PC-3 (cell line): ENCODE results near the gene MIDN. TPM values are rescaled to one million over a fixed set of nuclear protein-coding genes. Genes with fewer than 3 reads are reported as not detected.

Source experiments
- ATAC-seq: fragments of 200-7000 bp; cut with Tn5 transposase; 2 replicates; pipeline ENCODE4 v1.9.1; 2020; ENCODE audit warnings: mild to moderate bottlenecking, moderate library complexity
- BruUV-seq: library from RNA; stranded (reverse); fragments of 400-500 nt; replicated peaks from 2 replicates; lab custom pipeline; 2021; lab: Mats Ljungman, UMichigan
- CTCF ChIA-PET: fragments of 300-600 bp; sonication (Branson Sonifier 250); formaldehyde crosslinking; loops from one replicate; lab custom pipeline; 2022; ENCODE audit warnings: antibody characterized with exemption; lab: Charles Lee
- POLR2A ChIA-PET: fragments of 300-600 bp; sonication (Branson Sonifier 250); formaldehyde crosslinking; loops from one replicate; lab custom pipeline; 2022; ENCODE audit warnings: antibody characterized with exemption; ENCODE audit not compliant: unreplicated experiment; lab: Charles Lee
- DNase-seq: peaks from one replicate; pipeline ENCODE4 v3.0.0-alpha.2; 2015
- H2AFZ ChIP-seq: fragments of 300-600 bp; sonication (generic); 2 replicates; pipeline ENCODE4 v1.6.0; 2016; ENCODE audit warnings: antibody characterized with exemption, low read length
- H3F3A ChIP-seq: fragments of 300-600 bp; sonication (generic); one replicate; pipeline ENCODE4 v1.6.0; 2017; ENCODE audit warnings: antibody characterized with exemption, low read length, control low read depth, mild to moderate bottlenecking; ENCODE audit not compliant: unreplicated experiment
- H3K27ac ChIP-seq: fragments of 300-600 bp; sonication (generic); 2 replicates; pipeline ENCODE4 v1.5.1; 2016; ENCODE audit warnings: mild to moderate bottlenecking, low read length
- H3K27me3 ChIP-seq: fragments of 300-600 bp; sonication (generic); 2 replicates; pipeline ENCODE4 v1.6.1; 2016; ENCODE audit warnings: low read length, mixed read lengths
- H3K36me3 ChIP-seq: fragments of 300-600 bp; sonication (generic); 2 replicates; pipeline ENCODE4 v1.6.1; 2016; ENCODE audit warnings: low read depth, mixed run types, low read length, mixed read lengths
- H3K4me1 ChIP-seq: fragments of 300-600 bp; sonication (generic); 2 replicates; pipeline ENCODE4 v1.5.1; 2016; ENCODE audit warnings: low read length; ENCODE audit not compliant: insufficient read depth
- H3K4me2 ChIP-seq: fragments of 300-600 bp; sonication (generic); 2 replicates; pipeline ENCODE4 v1.6.0; 2016; ENCODE audit warnings: low read length
- H3K4me3 ChIP-seq: fragments of 300-600 bp; sonication (generic); 2 replicates; pipeline ENCODE4 v1.5.1; 2016; ENCODE audit warnings: mild to moderate bottlenecking, low read length, mixed read lengths
- H3K79me2 ChIP-seq: fragments of 300-600 bp; sonication (generic); 2 replicates; pipeline ENCODE4 v1.6.1; 2017; ENCODE audit warnings: low read length, mixed read lengths
- H3K9ac ChIP-seq: fragments of 300-600 bp; sonication (generic); 2 replicates; pipeline ENCODE4 v1.6.0; 2016; ENCODE audit warnings: mild to moderate bottlenecking, low read length
- H3K9me2 ChIP-seq: fragments of 300-600 bp; sonication (generic); replicated peaks from 2 replicates; pipeline ENCODE4 v1.6.1; 2016; ENCODE audit warnings: mixed run types, low read length, mixed read lengths
- H3K9me3 ChIP-seq: fragments of 300-600 bp; sonication (generic); 2 replicates; pipeline ENCODE4 v1.6.1; 2016; ENCODE audit warnings: low read length, mixed read lengths
- H4K20me1 ChIP-seq: fragments of 300-600 bp; sonication (generic); 2 replicates; pipeline ENCODE4 v1.6.1; 2016; ENCODE audit warnings: low read length, mixed read lengths
- CTCF ChIP-seq: fragments of 300-600 bp; sonication (generic); conservative IDR thresholded peaks from 2 replicates; pipeline ENCODE4 v1.5.1; 2017; ENCODE audit warnings: antibody characterized with exemption, low read depth, mild to moderate bottlenecking, low read length
- EZH2 ChIP-seq: fragments of 300-600 bp; sonication (generic); IDR thresholded peaks from one replicate; pipeline ENCODE4 v1.6.1; 2017; ENCODE audit warnings: antibody characterized with exemption, mild to moderate bottlenecking, low read length; ENCODE audit not compliant: unreplicated experiment
- EZH2phosphoT487 ChIP-seq: fragments of 300-600 bp; sonication (generic); IDR thresholded peaks from 2 replicates; pipeline ENCODE4 v1.6.1; 2018; ENCODE audit warnings: mild to moderate bottlenecking, antibody characterized with exemption, low read length, borderline replicate concordance
- intact Hi-C: fragments of 100-400 bp; cut with micrococcal nuclease; formaldehyde crosslinking; loops from 2 replicates; pipeline ENCODE4 v1.9.0; 2023
- total RNA-seq: library from RNA; depleted of rRNA; stranded (reverse); fragments of >200 nt; gene quantifications from 2 replicates; pipeline ENCODE4 v1.2.3, GENCODE V29; 2014

MIDN gene
- total RNA-seq, 1 experiment from 2014 or later, result 17.3 TPM

DNA sequence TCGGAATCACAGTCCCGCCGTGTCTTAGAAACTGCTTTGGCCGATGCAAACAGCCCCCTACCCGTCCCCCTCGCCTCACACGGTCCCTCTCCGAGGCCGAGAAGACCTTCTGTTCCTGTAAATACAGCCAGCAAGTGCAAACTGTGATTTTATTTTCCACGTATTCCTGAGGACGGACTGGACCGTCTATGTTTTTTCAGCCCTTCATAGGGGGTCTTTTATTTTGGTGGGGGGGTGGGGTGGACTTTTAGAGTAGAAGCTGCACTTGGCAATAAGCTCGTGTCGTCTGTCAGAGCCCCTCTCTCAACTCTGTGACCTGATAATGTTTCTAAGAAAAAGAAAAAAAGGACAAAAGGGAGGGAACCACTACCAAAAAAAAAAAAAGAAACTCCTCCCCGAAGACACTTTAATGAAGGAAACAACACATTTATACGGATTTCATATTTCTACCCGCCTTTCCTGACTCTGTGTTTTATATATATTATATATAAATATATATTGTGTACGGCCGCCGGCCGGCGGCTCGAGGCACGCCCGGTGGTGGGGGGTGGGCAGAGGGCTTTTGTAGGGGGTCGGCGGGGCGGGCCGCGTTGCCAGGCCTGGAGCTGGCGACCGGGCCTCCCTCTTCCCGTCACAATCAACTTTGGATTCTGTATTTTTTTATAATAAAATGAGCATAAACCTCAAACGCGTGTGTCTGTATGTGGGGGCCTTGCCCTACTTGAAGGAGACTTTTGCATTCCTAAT, 52.5 kb downstream of the MIDN start:
- H3K9me2 ChIP-seq, result no peaks in the 10 kb centered on the region
- no peaks in the 10 kb centered on the region for H3F3A ChIP-seq
- H2AFZ ChIP-seq, result no peak overlapping the region
- no peak overlapping the region for H3K9ac ChIP-seq
- no peaks in the 10 kb centered on the region for H3K27me3 ChIP-seq
- no peak for DNase-seq
- H3K27ac ChIP-seq, result no peak overlapping the region
- no peaks in the 10 kb centered on the region for H3K79me2 ChIP-seq
- BruUV-seq, result no TSS peak
- H3K9me3 ChIP-seq, result no peaks in the 10 kb centered on the region
- CTCF ChIA-PET, result no interaction called here
- H3K4me1 ChIP-seq, result no peaks in the 10 kb centered on the region; the same call in 1 of the 2 replicates
- H3K4me2 ChIP-seq, result no peak overlapping the region
- H3K36me3 ChIP-seq, result no peaks in the 10 kb centered on the region
- POLR2A ChIA-PET, result no interaction called here
- H3K4me3 ChIP-seq, result no peak overlapping the region
- no peak for ATAC-seq
- intact Hi-C loops, result no loop called here
- no peaks in the 10 kb centered on the region for H4K20me1 ChIP-seq
- TF ChIP-seq CTCF, result no peak
- TF ChIP-seq EZH2phosphoT487, result no peak
- TF ChIP-seq EZH2, result no peak

DNA sequence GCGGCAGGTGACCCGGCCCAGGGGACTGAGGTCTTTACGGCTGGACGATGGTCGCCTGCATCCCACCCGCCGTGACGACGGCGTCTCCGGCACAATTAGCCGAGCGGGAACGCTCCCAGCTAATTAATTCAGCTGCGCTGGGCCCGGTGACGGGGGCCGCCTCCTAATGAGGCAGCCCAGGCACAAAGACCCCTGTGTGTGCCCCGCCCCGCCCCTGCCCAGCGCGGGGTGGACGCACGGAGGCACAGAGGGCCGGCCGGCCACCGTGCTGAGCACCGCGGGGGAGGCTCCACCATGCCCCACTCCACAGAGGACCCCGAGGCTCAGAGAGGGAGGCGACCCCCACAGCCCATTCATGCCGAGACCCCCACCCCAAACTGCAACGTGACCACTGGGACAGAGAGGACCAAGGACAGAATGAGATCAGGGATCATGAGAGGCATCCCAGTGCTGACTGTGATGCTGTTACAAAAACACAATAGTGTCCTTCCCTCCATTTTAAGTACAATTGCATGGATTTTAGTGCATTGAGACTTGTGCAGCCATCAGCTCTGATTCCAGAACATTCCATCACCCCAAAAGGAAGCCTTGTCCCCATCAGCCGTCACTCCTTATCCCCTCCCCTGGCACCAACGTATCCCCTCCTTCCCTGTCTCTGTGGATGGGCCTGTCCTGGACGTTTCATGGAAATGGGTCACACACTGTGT, 54.3 kb downstream of the MIDN start:
- Histone ChIP-seq H3K79me2 (no peaks in the 10 kb centered on the region), H2AFZ (no peak overlapping the region), H3K4me1 (no peaks in the 10 kb centered on the region; the same call in 1 of the 2 replicates), H3K9me3 (no peaks in the 10 kb centered on the region), H3K9me2 (no peaks in the 10 kb centered on the region), H3K36me3 (no peaks in the 10 kb centered on the region), H3F3A (no peaks in the 10 kb centered on the region), H3K27me3 (no peaks in the 10 kb centered on the region), H3K4me3 (no peak overlapping the region), H3K27ac (no peak overlapping the region), H4K20me1 (no peaks in the 10 kb centered on the region), H3K9ac (no peak overlapping the region), H3K4me2 (no peak overlapping the region)
- ChIA-PET POLR2A (no interaction called here), CTCF (no interaction called here)
- no peak for ATAC-seq
- TF ChIP-seq EZH2 (no peak), EZH2phosphoT487 (no peak), CTCF (no peak)
- intact Hi-C loops, result no loop called here
- DNase-seq, result no peak
- BruUV-seq, result no TSS peak
